GM18951 (cell line): ENCODE results near the gene LPP.
"Not testable (repeated sequence)": the region's sequence is repeated elsewhere in the genome, so short reads cannot be mapped to it uniquely, and the experiment has no call there.

Experiments
- POLR2A ChIP-seq: IDR thresholded peaks from 4 replicates; pipeline ENCODE4 v1.6.1; 2011; ENCODE audit warnings: mild to moderate bottlenecking; ENCODE audit not compliant: insufficient read length, insufficient read depth; ENCODE audit errors: extremely low read depth
- in situ Hi-C: fragments of 300-500 bp; cut with MboI; formaldehyde crosslinking; loops from one replicate; pipeline ENCODE4 v1.12.0; 2022; ENCODE audit warnings: low sequenced_read_pairs, mixed read lengths, inconsistent platforms; ENCODE audit not compliant: unreplicated experiment

LPP gene

GRCh38 chr3:188126934-188127333 is 27.0 kb upstream of the LPP start:
- in situ Hi-C loops: no loop called here
- no peak for TF ChIP-seq POLR2A

DNA sequence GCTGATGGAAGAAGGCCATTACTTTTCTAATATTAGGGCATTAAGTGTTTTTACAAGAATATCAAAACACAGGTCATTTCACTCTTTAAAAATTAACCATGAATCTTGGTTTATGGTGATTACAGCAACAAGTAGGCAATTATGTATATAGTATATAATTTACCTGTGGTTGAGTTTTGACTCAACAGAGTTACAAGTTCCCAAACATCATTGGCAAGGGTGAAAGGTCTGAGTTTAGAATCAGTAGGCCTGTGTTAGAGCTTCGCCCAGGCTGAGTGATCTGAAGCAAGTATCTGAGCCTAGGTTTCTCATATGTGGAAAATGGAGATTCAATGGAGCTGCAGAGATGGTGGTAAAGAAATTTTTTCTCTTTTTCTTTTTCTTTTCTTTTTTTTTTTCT is 25.1 kb upstream of the LPP start:
- in situ Hi-C loops: no loop called here
- TF ChIP-seq POLR2A: no peak

DNA sequence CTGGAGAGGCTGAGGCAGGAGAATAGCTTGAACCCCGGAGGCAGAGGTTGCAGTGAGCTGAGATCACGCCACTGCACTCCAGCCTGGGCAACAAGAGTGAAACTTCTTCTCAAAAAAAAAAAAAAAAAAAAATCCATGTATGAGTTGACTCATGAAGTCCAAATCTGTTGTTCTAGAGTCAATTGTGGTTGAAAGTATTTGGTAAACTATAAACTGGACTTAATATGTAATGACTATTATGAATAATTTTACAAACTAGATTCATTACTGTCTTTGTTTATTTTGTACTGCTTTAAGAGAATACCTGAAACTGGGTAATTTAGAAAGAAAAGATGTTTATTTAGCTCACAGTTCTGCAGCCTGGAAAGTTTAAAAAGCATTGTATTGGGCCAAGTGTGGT is 22.9 kb upstream of the LPP start:
- in situ Hi-C loops: not testable (repeated sequence)

DNA sequence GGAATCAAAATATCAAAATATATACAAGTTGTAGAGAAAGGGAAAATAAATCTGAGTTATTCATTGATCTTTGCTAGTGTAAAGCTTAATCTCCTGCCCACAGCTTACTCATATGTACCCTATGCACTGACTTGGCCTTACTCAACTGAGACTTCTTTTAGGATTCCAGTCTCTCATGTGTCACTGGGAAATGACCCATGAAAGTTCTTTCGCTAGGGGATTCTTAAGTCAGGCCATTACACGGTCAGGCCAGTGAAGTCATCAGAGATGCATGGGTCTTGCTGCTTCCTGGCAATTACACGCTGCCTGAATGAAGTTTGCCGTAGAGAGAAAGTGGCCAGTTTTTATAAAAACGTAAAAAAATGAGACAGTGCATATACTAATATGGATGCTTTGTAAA is 20.7 kb upstream of the LPP start:
- no peak for TF ChIP-seq POLR2A

GRCh38 chr3:188133646-188134045 is 20.3 kb upstream of the LPP start:
- no peak for TF ChIP-seq POLR2A
- in situ Hi-C loops: no loop called here

More for the DNA sequence above, 20.7 kb upstream of the LPP start:
- in situ Hi-C loops: no loop called here

GRCh38 chr3:188134079-188134478 is 19.9 kb upstream of the LPP start:
- in situ Hi-C loops: no loop called here
- TF ChIP-seq POLR2A: no peak

- in situ Hi-C loops: no loop called here
- no peak for TF ChIP-seq POLR2A
Measured at GRCh38 chr3:188134856-188135255, 19.1 kb upstream of the LPP start.

- in situ Hi-C loops: no loop called here
- TF ChIP-seq POLR2A: no peak
Measured at GRCh38 chr3:188135271-188135670, 18.7 kb upstream of the LPP start.

- no peak for TF ChIP-seq POLR2A
- in situ Hi-C loops: no loop called here
Measured at GRCh38 chr3:188137051-188137450, 16.9 kb upstream of the LPP start.

GRCh38 chr3:188139466-188139865 is 14.5 kb upstream of the LPP start:
- in situ Hi-C loops: no loop called here
- no peak for TF ChIP-seq POLR2A

- in situ Hi-C loops: no loop called here
- no peak for TF ChIP-seq POLR2A
Measured at GRCh38 chr3:188146219-188146618, 7.7 kb upstream of the LPP start.

DNA sequence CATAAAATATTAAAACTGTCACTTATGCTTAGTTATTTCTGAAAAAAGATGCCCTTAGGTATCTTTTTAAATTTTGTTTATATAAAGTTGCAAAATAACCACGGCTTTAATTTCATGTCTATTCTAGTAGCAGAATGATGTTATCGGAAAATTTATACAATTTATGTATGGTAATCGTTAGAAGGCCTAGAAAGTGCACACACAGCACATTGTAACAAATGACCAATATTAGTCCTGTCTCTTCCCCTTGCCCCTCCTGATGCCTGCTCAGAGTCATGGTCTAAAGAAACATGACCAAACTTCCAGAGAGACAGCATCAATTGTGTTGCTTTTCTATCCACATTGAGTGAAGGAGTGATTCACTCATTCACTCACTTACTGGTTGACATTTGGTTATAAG is 6.2 kb upstream of the LPP start:
- no peak for TF ChIP-seq POLR2A
- in situ Hi-C loops: no loop called here

- no peak for TF ChIP-seq POLR2A
- in situ Hi-C loops: no loop called here
Measured at GRCh38 chr3:188148318-188148717, 5.6 kb upstream of the LPP start.

- TF ChIP-seq POLR2A: no peak
- in situ Hi-C loops: no loop called here
Measured at GRCh38 chr3:188149587-188149986, 4.4 kb upstream of the LPP start.

GRCh38 chr3:188150982-188151381 is 3.0 kb upstream of the LPP start:
- TF ChIP-seq POLR2A: no peak
- in situ Hi-C loops: no loop called here
